Amniotic stem cell (primary cell): ENCODE data around the gene PTDSS2.
"Not testable (repeated sequence)": the region's sequence is repeated elsewhere in the genome, so short reads cannot be mapped to it uniquely, and the experiment has no call there.

Experiments used
- DNase-seq: peaks from one replicate; lab custom pipeline; 2025; lab: John Stamatoyannopoulos, UW

Gene PTDSS2

GRCh38 chr11:449889-450808, at the start of gene PTDSS2:
Gene PTDSS2, plus strand, starts transcription at chr11:450279. Its CDS starts 177 bp downstream, at chr11:450456.
- peak; percentile 93 for DNase-seq

- DNase-seq, result not testable (repeated sequence)
Measured at GRCh38 chr11:401196-401595, 48.9 kb upstream of the PTDSS2 start.

GRCh38 chr11:403021-403760, 46.9 kb upstream of the PTDSS2 start:
- no peak for DNase-seq

GRCh38 chr11:403761-404431, 46.2 kb upstream of the PTDSS2 start:
- no peak for DNase-seq

GRCh38 chr11:404551-405264, 45.4 kb upstream of the PTDSS2 start:
- DNase-seq, result no peak

GRCh38 chr11:405323-405953, 44.6 kb upstream of the PTDSS2 start:
- DNase-seq, result no peak

- DNase-seq, result no peak
Measured at GRCh38 chr11:405954-406795, 43.9 kb upstream of the PTDSS2 start.

- no peak for DNase-seq
Measured at GRCh38 chr11:406796-407650, 43.1 kb upstream of the PTDSS2 start.

GRCh38 chr11:407651-408123, 42.4 kb upstream of the PTDSS2 start:
- no peak for DNase-seq

- DNase-seq, result no peak
Measured at GRCh38 chr11:408154-409007, 41.7 kb upstream of the PTDSS2 start.

- no peak for DNase-seq
Measured at GRCh38 chr11:409008-409599, 41.0 kb upstream of the PTDSS2 start.

GRCh38 chr11:409600-410483, 40.2 kb upstream of the PTDSS2 start:
- DNase-seq, result no peak

- not testable (repeated sequence) for DNase-seq
Measured at GRCh38 chr11:410711-411110, 39.4 kb upstream of the PTDSS2 start.

- not testable (repeated sequence) for DNase-seq
Measured at GRCh38 chr11:411520-411919, 38.6 kb upstream of the PTDSS2 start.

GRCh38 chr11:412641-413119, 37.4 kb upstream of the PTDSS2 start:
- DNase-seq, result no peak
